Measurements from ENCODE around the gene PTPRD. TPM values are rescaled to one million over a fixed set of nuclear protein-coding genes. Genes with fewer than 3 reads are reported as not detected.

The PTPRD gene
- total and polyA plus RNA-seq, 2 donors (not counting 1 experiment from before 2014, with no cell fraction given) = not detected

- POLR2A ChIA-PET = no interaction called here
- CTCF ChIA-PET = no interaction called here
- 80% methylated on average over 3 of the region's 6 CpGs for WGBS (ENCODE audit: insufficient coverage)
- no peak overlapping the region for H3K4me3 Mint-ChIP-seq
- H3K4me2 ChIP-seq (replicated peaks; ENCODE audit: low read depth, low read length, poor library complexity, severe bottlenecking) = no peak overlapping the region
- no peaks in the 10 kb centered on the region for H3K9me3 ChIP-seq (ENCODE audit: control extremely low read depth in 1 of 3, control insufficient read depth in 2 of 3, insufficient read depth in 1 of 3, low read length in 2 of 3)
- no peak overlapping the region for H2AFZ ChIP-seq (ENCODE audit: insufficient read depth, low read depth, low read length, poor library complexity, severe bottlenecking)
- no peak overlapping the region for H3K9ac ChIP-seq (ENCODE audit: low read length)
- DNase-seq (no peak), ATAC-seq (ENCODE audit: low read depth) (no peak)
- no peak overlapping the region for H3K4me3 ChIP-seq (ENCODE audit: control extremely low read depth in 1 of 5, extremely low read depth in 1 of 5, insufficient read depth in 1 of 5, low read depth in 2 of 5, low read length in 4 of 5)
- H3K9me3 Mint-ChIP-seq (ENCODE audit: insufficient read depth) = no peaks in the 10 kb centered on the region
- no peaks in the 10 kb centered on the region for H3K36me3 ChIP-seq (replicated peaks in 1 of 2; ENCODE audit: control extremely low read depth in 1 of 2, control insufficient read depth in 1 of 2, extremely low read depth in 1 of 2, insufficient read depth in 2 of 2, low read length in 1 of 2)
- TF ChIP-seq EZH2 (IDR thresholded peaks at IDR 0.05; ENCODE audit: borderline replicate concordance, insufficient read depth, low read depth, low read length, poor library complexity, severe bottlenecking) = no peak
- TF ChIP-seq CTCF (IDR thresholded peaks at IDR 0.05) = no peak
- intact Hi-C loops (cut with micrococcal nuclease) = no loop called here
- no peak overlapping the region for H3K27ac Mint-ChIP-seq
- no peaks in the 10 kb centered on the region for H3K27me3 ChIP-seq (replicated peaks in 1 of 4; ENCODE audit: control extremely low read depth in 1 of 4, control insufficient read depth in 3 of 4, insufficient read depth in 4 of 4, low read length in 3 of 4)
- no peaks in the 10 kb centered on the region for H4K20me1 ChIP-seq (ENCODE audit: control insufficient read depth, insufficient read depth, low read length, poor library complexity, severe bottlenecking)
- no peaks in the 10 kb centered on the region for H3K4me1 Mint-ChIP-seq
- H3K4me1 ChIP-seq (ENCODE audit: control insufficient read depth in 2 of 2, insufficient read depth in 2 of 2, low read length in 2 of 2) = no peaks in the 10 kb centered on the region
- no peak overlapping the region for H3K27ac ChIP-seq (ENCODE audit: low read length in 2 of 2)
- no peaks in the 10 kb centered on the region for H3K79me2 ChIP-seq (ENCODE audit: control insufficient read depth, insufficient read depth, low read length)
- no peaks in the 10 kb centered on the region for H3K27me3 Mint-ChIP-seq
Measured at GRCh38 chr9:8696516-8696915, 1916.3 kb downstream of the PTPRD start.

- Mint-ChIP-seq H3K27me3 (no peaks in the 10 kb centered on the region), H3K4me3 (no peak overlapping the region), H3K4me1 (no peaks in the 10 kb centered on the region)
Measured at GRCh38 chr9:8694983-8695588, 1917.7 kb downstream of the PTPRD start.

More at GRCh38 chr9:8694983-8695588, 1917.7 kb downstream of the PTPRD start:
- no peak overlapping the region for H3K27ac ChIP-seq (ENCODE audit: low read length in 2 of 2)
- H3K27me3 ChIP-seq (replicated peaks in 1 of 4; ENCODE audit: control extremely low read depth in 1 of 4, control insufficient read depth in 3 of 4, insufficient read depth in 4 of 4, low read length in 3 of 4) = no peaks in the 10 kb centered on the region
- H3K79me2 ChIP-seq (ENCODE audit: control insufficient read depth, insufficient read depth, low read length) = no peaks in the 10 kb centered on the region
- no peak overlapping the region for H3K4me3 ChIP-seq (ENCODE audit: control extremely low read depth in 1 of 5, extremely low read depth in 1 of 5, insufficient read depth in 1 of 5, low read depth in 2 of 5, low read length in 4 of 5)
- DNase-seq (no peak), ATAC-seq (ENCODE audit: low read depth) (no peak)
- ChIA-PET CTCF (no interaction called here), POLR2A (no interaction called here)
- Mint-ChIP-seq H3K9me3 (ENCODE audit: insufficient read depth) (no peaks in the 10 kb centered on the region), H3K27ac (no peak overlapping the region)
- no peak overlapping the region for H2AFZ ChIP-seq (ENCODE audit: insufficient read depth, low read depth, low read length, poor library complexity, severe bottlenecking)
- H3K9me3 ChIP-seq (ENCODE audit: control extremely low read depth in 1 of 3, control insufficient read depth in 2 of 3, insufficient read depth in 1 of 3, low read length in 2 of 3) = no peaks in the 10 kb centered on the region
- H4K20me1 ChIP-seq (ENCODE audit: control insufficient read depth, insufficient read depth, low read length, poor library complexity, severe bottlenecking) = no peaks in the 10 kb centered on the region
- no peaks in the 10 kb centered on the region for H3K36me3 ChIP-seq (replicated peaks in 1 of 2; ENCODE audit: control extremely low read depth in 1 of 2, control insufficient read depth in 1 of 2, extremely low read depth in 1 of 2, insufficient read depth in 2 of 2, low read length in 1 of 2)
- 26% methylated on average over 2 of the region's 4 CpGs for WGBS (ENCODE audit: insufficient coverage)
- TF ChIP-seq CTCF (IDR thresholded peaks at IDR 0.05) (no peak), EZH2 (IDR thresholded peaks at IDR 0.05; ENCODE audit: borderline replicate concordance, insufficient read depth, low read depth, low read length, poor library complexity, severe bottlenecking) (no peak)
- intact Hi-C loops (cut with micrococcal nuclease) = no loop called here
- no peak overlapping the region for H3K4me2 ChIP-seq (replicated peaks; ENCODE audit: low read depth, low read length, poor library complexity, severe bottlenecking)
- H3K9ac ChIP-seq (ENCODE audit: low read length) = no peak overlapping the region
- H3K4me1 ChIP-seq (ENCODE audit: control insufficient read depth in 2 of 2, insufficient read depth in 2 of 2, low read length in 2 of 2) = no peaks in the 10 kb centered on the region

Data from B cell (primary cell).